Thyroid gland (tissue), 4 donors: ENCODE data around the gene NAV3.

Source experiments
- CTCF ChIP-seq, 6 experiments: fragments of 200-600 bp in 3 of 6; fragments of 450-650 bp in 3 of 6; sonication (generic) in 3 of 6; IDR thresholded peaks; one replicate each; pipeline ENCODE4 v1.5.1; 2016 to 2019; ENCODE audit warnings: antibody characterized with exemption in 6 of 6, mild to moderate bottlenecking in 2 of 6, inconsistent platforms in 1 of 6, moderate library complexity in 1 of 6
- POLR2A ChIP-seq, 2 donors: fragments of 450-650 bp; IDR thresholded peaks; one replicate each; pipeline ENCODE4 v1.6.1; 2017; ENCODE audit warnings: antibody characterized with exemption in 2 of 2, mild to moderate bottlenecking in 2 of 2, moderate library complexity in 1 of 2

- TF ChIP-seq CTCF (IDR thresholded peaks at IDR 0.05) (no peak), POLR2A (IDR thresholded peaks at IDR 0.05) (no peak)
Observed at GRCh38 chr12:78087363-78087675, 256.6 kb downstream of the NAV3 start.
